ENCODE data around the gene HACD4. TPM values are rescaled to one million over a fixed set of nuclear protein-coding genes. Genes with fewer than 3 reads are reported as not detected.

The HACD4 gene
- total and polyA plus RNA-seq, 9 of the 15 experiments (the other 6 are each of a cell fraction or from before 2014, with no cell fraction given), result 0.02 TPM; not detected in 8

DNA sequence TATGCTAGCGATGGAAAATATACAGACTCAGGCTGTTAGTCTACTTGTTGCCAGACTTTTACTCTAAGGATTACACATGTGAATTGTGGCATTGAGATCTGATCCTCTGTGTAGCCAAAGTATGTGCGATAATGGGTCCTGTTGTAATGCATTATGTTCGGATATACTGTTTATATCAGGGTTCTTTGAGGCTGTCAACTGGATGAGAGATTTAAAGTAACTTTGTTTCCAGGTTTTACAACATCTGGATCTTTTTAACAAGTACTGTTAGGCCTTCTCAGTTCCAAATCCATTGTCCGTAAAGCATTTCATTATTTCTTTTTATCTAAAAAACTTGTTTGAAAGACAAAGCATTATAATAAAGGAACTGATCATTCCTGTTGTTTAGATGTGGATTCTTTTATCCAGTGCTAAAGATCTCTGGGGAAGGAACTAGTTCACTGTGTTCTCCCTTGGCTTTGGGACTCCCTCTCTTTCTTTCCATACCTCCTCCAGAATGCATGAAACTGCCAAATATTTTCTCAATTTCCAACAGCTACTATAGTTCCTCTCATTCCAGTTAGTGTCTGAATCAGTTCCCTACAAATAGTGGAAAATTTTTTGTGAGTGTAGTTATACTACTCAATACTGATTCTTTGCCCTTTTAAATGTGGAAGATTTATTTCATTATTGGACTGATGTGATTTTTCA lies 68.8 kb downstream of the HACD4 start:
- CTCF ChIA-PET (ENCODE audit: low intra/inter-chr PET ratio), result no interaction called here
- FAIRE-seq, result no peak
- H3K36me3 ChIP-seq (ENCODE audit: control insufficient read depth, insufficient read depth, low read length), result no peaks in the 10 kb centered on the region

GRCh38 chr9:20950707-20951106 lies 80.7 kb downstream of the HACD4 start:
- ChIA-PET CTCF (ENCODE audit: low intra/inter-chr PET ratio) (no interaction called here), POLR2A (no interaction called here)
- no peaks in the 10 kb centered on the region for H3K79me2 ChIP-seq (ENCODE audit: control insufficient read depth, insufficient read depth, low read length)
- no CpG with 5 or more reads among the region's 2 CpGs for WGBS (ENCODE audit: insufficient coverage, low coverage, missing lambda C conversion rate)
- no peak for FAIRE-seq
- H3K9ac ChIP-seq (ENCODE audit: insufficient read depth in 1 of 2, low read depth in 2 of 2, low read length in 2 of 2), result no peak overlapping the region
- intact Hi-C loops (cut with micrococcal nuclease) (no loop called here), in situ Hi-C loops (cut with MboI) (no loop called here)
- TF ChIP-seq NCOA1 (IDR thresholded peaks at IDR 0.05; ENCODE audit: low read depth) (no peak), ZNF644 (tag; IDR thresholded peaks at IDR 0.05; ENCODE audit: low read depth) (no peak)
- H4K20me1 ChIP-seq (replicated peaks; ENCODE audit: control insufficient read depth, insufficient read depth, low read length), result no peaks in the 10 kb centered on the region
- H3K36me3 ChIP-seq (ENCODE audit: control insufficient read depth, insufficient read depth, low read length), result no peaks in the 10 kb centered on the region
- ATAC-seq, result no peak
- H3K27ac ChIP-seq (ENCODE audit: extremely low read depth, low read depth, low read length), result no peak overlapping the region
- no peak overlapping the region for H3K4me3 ChIP-seq
- no TSS peak for BruUV-seq (replicated peaks)
- no peaks in the 10 kb centered on the region for H3K27me3 ChIP-seq (ENCODE audit: control insufficient read depth in 2 of 2, insufficient read depth in 2 of 2, low read length in 2 of 2)
- H3K9me3 ChIP-seq (replicated peaks; ENCODE audit: control insufficient read depth, insufficient read depth, low read depth, low read length), result no peaks in the 10 kb centered on the region
- no peak overlapping the region for H2AFZ ChIP-seq (ENCODE audit: low read depth, low read length)
- no peak overlapping the region for H3K4me2 ChIP-seq (ENCODE audit: insufficient read depth, low read length)
- no peaks in the 10 kb centered on the region for H3K4me1 ChIP-seq (replicated peaks in 1 of 2; ENCODE audit: control insufficient read depth in 2 of 2, insufficient read depth in 2 of 2, low read length in 2 of 2)
- H3K9me1 ChIP-seq (ENCODE audit: control insufficient read depth, insufficient read depth, low read length), result no peaks in the 10 kb centered on the region
- no peak for DNase-seq (ENCODE audit: extremely low read depth in 1 of 4, low spot score in 3 of 4)

More for the DNA sequence above, 68.8 kb downstream of the HACD4 start:
- Histone ChIP-seq H3K9me3 (replicated peaks; ENCODE audit: control insufficient read depth, insufficient read depth, low read depth, low read length) (no peaks in the 10 kb centered on the region), H3K27ac (ENCODE audit: extremely low read depth, low read depth, low read length) (no peak overlapping the region), H2AFZ (ENCODE audit: low read depth, low read length) (no peak overlapping the region), H3K9me1 (ENCODE audit: control insufficient read depth, insufficient read depth, low read length) (no peaks in the 10 kb centered on the region), H3K9ac (ENCODE audit: insufficient read depth in 1 of 2, low read depth in 2 of 2, low read length in 2 of 2) (no peak overlapping the region), H3K27me3 (ENCODE audit: control insufficient read depth in 2 of 2, insufficient read depth in 2 of 2, low read length in 2 of 2) (no peaks in the 10 kb centered on the region), H3K79me2 (ENCODE audit: control insufficient read depth, insufficient read depth, low read length) (no peaks in the 10 kb centered on the region), H3K4me1 (replicated peaks in 1 of 2; ENCODE audit: control insufficient read depth in 2 of 2, insufficient read depth in 2 of 2, low read length in 2 of 2) (no peaks in the 10 kb centered on the region), H3K4me3 (no peak overlapping the region), H4K20me1 (replicated peaks; ENCODE audit: control insufficient read depth, insufficient read depth, low read length) (no peaks in the 10 kb centered on the region), H3K4me2 (ENCODE audit: insufficient read depth, low read length) (no peak overlapping the region)
- POLR2A ChIA-PET, result no interaction called here
- WGBS (ENCODE audit: insufficient coverage, low coverage, missing lambda C conversion rate), result no CpG with 5 or more reads among the region's 4 CpGs
- ATAC-seq (no peak), DNase-seq (ENCODE audit: extremely low read depth in 1 of 4, low spot score in 3 of 4) (no peak)
- in situ Hi-C loops (cut with MboI), result no loop called here
- BruUV-seq (replicated peaks), result no TSS peak
- intact Hi-C loops (cut with micrococcal nuclease), result no loop called here
- TF ChIP-seq RBM22 (IDR thresholded peaks at IDR 0.05; ENCODE audit: low read depth, low read length, poor library complexity, severe bottlenecking) (no peak), ZNF445 (CRISPR knock-in tag; IDR thresholded peaks at IDR 0.05; ENCODE audit: low read depth) (no peak), CHD2 (IDR thresholded peaks at IDR 0.05; ENCODE audit: low read depth, low read length) (no peak), ESRRB (CRISPR knock-in tag; IDR thresholded peaks at IDR 0.05; ENCODE audit: borderline replicate concordance) (no peak), BCL6 (CRISPR knock-in tag; IDR thresholded peaks at IDR 0.05) (no peak), CBX5 (IDR thresholded peaks at IDR 0.05; ENCODE audit: borderline replicate concordance, low read depth) (no peak), TCF15 (CRISPR knock-in tag; IDR thresholded peaks at IDR 0.05) (no peak)
